Measurements from ENCODE around the gene KRTAP5-6.

KRTAP5-6 gene

GRCh38 chr11:1696608-1697570 is at the start of gene KRTAP5-6:
Gene KRTAP5-6, plus strand, starts transcription at chr11:1697195. Its CDS starts 51 bp downstream, at chr11:1697246.
- no peak for DNase-seq
- H3K27ac ChIP-seq, result no peak within 1 kb of the TSS
- peaks cover 0 to 9% of the 10 kb centered on the region in 2 donors for H3K27me3 ChIP-seq
- H3K4me3 ChIP-seq, result no peak within 1 kb of the TSS
- H3K4me1 ChIP-seq, result peaks cover 0 to 19% (median 10%) of the 10 kb centered on the region in 4 donors
- no peak for TF ChIP-seq CTCF (IDR thresholded peaks at IDR 0.05)
- no peaks in the 10 kb centered on the region for H3K9me3 ChIP-seq
- H3K36me3 ChIP-seq, result no peaks in the 10 kb centered on the region
- intact Hi-C loops (cut with DNase I; ENCODE audit: low total_unique reads), result loop anchor here (10.0 kb wide), 1 partner anchor 78 kb away; no protein-coding TSS in a partner anchor

GRCh38 chr11:1647901-1648652 is 48.9 kb upstream of the KRTAP5-6 start:
- DNase-seq, result no peak
- intact Hi-C loops (cut with DNase I; ENCODE audit: low total_unique reads), result no loop called here
- Histone ChIP-seq H3K4me3 (no peak overlapping the region), H3K36me3 (no peaks in the 10 kb centered on the region), H3K27ac (no peak overlapping the region), H3K4me1 (peaks cover 0 to 7% (median 3%) of the 10 kb centered on the region in 4 donors), H3K9me3 (no peaks in the 10 kb centered on the region), H3K27me3 (peaks cover 0 to 30% of the 10 kb centered on the region in 2 donors)
- no peak for TF ChIP-seq CTCF (IDR thresholded peaks at IDR 0.05)

GRCh38 chr11:1648653-1649420 is 48.2 kb upstream of the KRTAP5-6 start:
- Histone ChIP-seq H3K27me3 (peaks cover 0 to 26% of the 10 kb centered on the region in 2 donors), H3K9me3 (no peaks in the 10 kb centered on the region), H3K4me1 (peaks cover 0 to 8% (median 4%) of the 10 kb centered on the region in 4 donors), H3K36me3 (no peaks in the 10 kb centered on the region), H3K27ac (no peak overlapping the region), H3K4me3 (no peak overlapping the region)
- DNase-seq, result peak in 1 of 2 donors; percentile 8
- no peak for TF ChIP-seq CTCF (IDR thresholded peaks at IDR 0.05)
- intact Hi-C loops (cut with DNase I; ENCODE audit: low total_unique reads), result no loop called here

- H3K9me3 ChIP-seq, result no peaks in the 10 kb centered on the region
- H3K4me3 ChIP-seq, result no peak overlapping the region
- no peak overlapping the region for H3K27ac ChIP-seq
- no peak for TF ChIP-seq CTCF (IDR thresholded peaks at IDR 0.05)
- intact Hi-C loops (cut with DNase I; ENCODE audit: low total_unique reads), result loop anchor here (5.0 to 10.0 kb wide), 2 partner anchors 42 to 505 kb away; no protein-coding TSS in a partner anchor
- DNase-seq, result no peak
- peaks cover 0 to 8% (median 4%) of the 10 kb centered on the region in 4 donors for H3K4me1 ChIP-seq
- H3K36me3 ChIP-seq, result no peaks in the 10 kb centered on the region
- peaks cover 0 to 30% of the 10 kb centered on the region in 2 donors for H3K27me3 ChIP-seq
Observed at GRCh38 chr11:1650034-1650917, 46.7 kb upstream of the KRTAP5-6 start.
